Measurements from ENCODE around the gene PAPPA.

DNA sequence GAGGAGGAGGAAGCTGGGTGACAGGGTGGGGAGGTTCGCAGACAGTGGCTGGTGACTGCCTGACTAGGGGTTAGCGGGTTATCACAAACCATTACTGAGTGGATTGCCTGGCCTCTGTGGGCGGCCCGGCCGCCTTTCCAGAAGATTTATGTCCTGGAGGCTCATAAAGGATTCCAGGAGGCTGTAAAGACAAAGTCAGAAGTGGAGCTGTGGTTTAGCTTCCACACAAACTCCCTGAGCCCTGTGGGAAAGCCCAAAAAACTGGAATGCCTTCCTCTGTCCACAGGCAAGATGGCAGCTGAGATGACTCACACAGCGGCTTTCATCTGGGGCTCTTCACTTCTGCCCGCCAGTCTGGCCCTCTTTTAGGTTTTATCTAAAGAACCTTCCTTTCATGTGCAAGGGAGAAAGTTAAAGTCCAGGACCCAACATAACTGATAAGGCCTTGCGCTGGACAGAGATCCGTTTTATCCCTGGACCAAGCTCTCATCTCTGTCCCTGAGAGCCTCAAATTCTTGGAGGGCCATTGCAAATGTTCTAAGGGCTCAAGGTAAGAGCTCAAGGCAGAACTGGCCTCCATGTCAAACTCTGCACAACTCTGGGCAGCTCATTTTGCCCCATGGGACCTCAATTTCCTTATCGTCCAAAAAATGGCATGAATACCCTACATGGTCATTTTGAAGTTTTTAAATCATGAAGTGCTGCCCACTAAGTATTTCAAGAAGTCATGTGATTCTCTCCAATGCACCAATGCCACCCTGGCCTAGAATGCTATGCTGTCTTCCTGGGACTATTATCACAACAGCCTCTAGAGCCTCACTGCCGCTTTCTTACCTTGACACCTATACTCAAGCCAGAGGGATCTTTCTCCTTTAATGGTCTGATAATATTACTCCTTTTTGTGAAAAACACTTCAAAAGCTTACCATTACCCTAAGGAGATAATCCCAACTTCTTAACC is 284.1 kb downstream of the PAPPA start:
- TF ChIP-seq, protein P1, sequence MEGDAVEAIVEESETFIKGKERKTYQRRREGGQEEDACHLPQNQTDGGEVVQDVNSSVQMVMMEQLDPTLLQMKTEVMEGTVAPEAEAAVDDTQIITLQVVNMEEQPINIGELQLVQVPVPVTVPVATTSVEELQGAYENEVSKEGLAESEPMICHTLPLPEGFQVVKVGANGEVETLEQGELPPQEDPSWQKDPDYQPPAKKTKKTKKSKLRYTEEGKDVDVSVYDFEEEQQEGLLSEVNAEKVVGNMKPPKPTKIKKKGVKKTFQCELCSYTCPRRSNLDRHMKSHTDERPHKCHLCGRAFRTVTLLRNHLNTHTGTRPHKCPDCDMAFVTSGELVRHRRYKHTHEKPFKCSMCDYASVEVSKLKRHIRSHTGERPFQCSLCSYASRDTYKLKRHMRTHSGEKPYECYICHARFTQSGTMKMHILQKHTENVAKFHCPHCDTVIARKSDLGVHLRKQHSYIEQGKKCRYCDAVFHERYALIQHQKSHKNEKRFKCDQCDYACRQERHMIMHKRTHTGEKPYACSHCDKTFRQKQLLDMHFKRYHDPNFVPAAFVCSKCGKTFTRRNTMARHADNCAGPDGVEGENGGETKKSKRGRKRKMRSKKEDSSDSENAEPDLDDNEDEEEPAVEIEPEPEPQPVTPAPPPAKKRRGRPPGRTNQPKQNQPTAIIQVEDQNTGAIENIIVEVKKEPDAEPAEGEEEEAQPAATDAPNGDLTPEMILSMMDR (IDR thresholded peaks at IDR 0.05; ENCODE audit: insufficient read depth, low read depth, low read length): no peak
- TF ChIP-seq EZH2 (IDR thresholded peaks at IDR 0.05; ENCODE audit: insufficient read depth, low read length): no peak
